Coronary artery (tissue), 2 donors: ENCODE measurements around the gene HSP90AB1.

Source experiments
- DNase-seq: peaks from one replicate; pipeline ENCODE4 v3.0.0-alpha.2; 2017; ENCODE audit warnings: low spot score
- H3K27ac ChIP-seq, 2 donors: fragments of 200-600 bp; sonication (generic); one replicate each; pipeline ENCODE4 v1.5.1; 2016 to 2019
- H3K4me3 ChIP-seq: fragments of 200-600 bp; sonication (generic); 2 replicates; pipeline ENCODE4 v1.5.1; 2016; ENCODE audit warnings: mild to moderate bottlenecking, moderate library complexity
- TF ChIP-seq, protein P1 (sequence below): fragments of 200-600 bp; sonication (generic); IDR thresholded peaks from one replicate; pipeline ENCODE4 v1.5.1; 2019; ENCODE audit warnings: antibody characterized with exemption

Gene HSP90AB1

DNA sequence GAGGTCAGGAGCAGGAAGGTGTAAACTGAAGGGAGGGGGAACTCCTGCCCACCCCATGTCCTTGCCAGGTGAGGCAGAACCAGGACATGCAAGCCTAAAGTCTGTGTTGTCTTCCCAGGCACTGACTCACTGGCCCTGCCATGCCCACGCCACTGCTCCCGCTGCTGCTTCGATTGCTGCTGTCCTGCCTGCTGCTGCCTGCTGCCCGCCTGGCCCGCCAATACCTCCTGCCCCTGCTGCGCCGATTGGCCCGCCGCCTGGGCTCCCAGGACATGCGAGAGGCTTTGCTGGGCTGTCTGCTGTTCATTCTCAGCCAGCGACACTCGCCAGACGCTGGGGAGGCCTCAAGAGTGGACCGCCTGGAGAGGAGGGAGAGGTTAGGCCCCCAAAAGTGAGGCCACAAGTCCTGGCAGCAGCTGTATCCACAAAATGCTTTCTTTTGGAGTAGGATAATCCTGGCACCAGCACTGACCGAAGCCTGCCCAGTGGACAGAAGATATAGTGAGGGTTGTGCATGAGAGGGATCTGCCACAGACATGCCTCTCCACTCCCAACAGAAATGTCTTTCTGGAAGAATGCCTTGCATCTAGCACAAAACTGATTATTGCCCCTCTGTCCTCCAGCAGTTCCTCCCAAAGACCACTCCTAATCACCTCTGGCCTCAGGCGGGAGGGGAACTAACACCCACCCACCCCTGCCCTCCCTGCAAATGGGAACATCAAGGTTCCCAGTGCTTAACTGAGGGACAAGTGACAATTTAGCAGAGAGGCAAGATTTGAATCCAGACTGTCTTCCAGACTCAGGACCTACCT, 29.4 kb upstream of the HSP90AB1 start:
- peak overlapping the region; percentile 91 to 99 for H3K27ac ChIP-seq
- TF ChIP-seq, protein P1, sequence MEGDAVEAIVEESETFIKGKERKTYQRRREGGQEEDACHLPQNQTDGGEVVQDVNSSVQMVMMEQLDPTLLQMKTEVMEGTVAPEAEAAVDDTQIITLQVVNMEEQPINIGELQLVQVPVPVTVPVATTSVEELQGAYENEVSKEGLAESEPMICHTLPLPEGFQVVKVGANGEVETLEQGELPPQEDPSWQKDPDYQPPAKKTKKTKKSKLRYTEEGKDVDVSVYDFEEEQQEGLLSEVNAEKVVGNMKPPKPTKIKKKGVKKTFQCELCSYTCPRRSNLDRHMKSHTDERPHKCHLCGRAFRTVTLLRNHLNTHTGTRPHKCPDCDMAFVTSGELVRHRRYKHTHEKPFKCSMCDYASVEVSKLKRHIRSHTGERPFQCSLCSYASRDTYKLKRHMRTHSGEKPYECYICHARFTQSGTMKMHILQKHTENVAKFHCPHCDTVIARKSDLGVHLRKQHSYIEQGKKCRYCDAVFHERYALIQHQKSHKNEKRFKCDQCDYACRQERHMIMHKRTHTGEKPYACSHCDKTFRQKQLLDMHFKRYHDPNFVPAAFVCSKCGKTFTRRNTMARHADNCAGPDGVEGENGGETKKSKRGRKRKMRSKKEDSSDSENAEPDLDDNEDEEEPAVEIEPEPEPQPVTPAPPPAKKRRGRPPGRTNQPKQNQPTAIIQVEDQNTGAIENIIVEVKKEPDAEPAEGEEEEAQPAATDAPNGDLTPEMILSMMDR: no peak
- DNase-seq: peak; percentile 91
- H3K4me3 ChIP-seq: peak overlapping the region; percentile 13

DNA sequence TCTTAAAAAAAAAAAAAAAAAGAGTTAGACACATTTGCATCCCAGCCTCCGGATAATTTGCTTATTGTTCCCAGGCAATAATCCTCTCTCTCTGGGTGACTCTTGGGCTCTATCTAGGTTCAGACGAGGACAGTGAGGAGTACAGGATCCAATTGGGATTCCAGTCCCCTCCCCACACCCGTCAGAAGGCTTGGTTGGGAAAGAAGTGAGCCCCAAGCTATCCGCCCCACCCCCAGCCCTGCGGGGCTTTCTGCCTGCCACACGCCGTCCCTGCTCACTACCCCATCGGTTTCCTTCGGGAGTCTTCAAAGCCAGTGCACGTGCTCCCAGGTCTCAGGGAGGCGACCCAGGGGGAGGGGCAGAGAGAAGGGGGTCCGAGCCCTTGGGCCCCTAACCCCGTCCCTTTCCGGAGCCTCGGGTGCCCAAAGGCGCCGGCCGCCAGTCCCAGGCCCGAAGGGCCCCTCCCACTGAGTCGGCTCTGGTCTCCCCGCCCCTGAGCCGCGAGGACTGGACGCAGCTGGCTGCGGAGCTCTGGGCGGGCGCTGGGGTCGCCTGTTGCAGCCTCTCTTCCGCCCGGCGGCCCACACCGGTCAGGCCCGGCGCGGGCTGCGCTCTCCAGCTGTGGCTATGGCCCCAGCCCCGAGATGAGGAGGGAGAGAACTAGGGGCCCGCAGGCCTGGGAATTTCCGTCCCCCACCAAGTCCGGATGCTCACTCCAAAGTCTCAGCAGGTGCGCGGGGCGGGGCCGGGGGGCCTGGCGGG, 27.7 kb upstream of the HSP90AB1 start:
- peak overlapping the region; percentile 91 to 99 for H3K27ac ChIP-seq
- DNase-seq: peak; percentile 92
- H3K4me3 ChIP-seq: peak overlapping the region; percentile 88
- TF ChIP-seq, protein P1: no peak

DNA sequence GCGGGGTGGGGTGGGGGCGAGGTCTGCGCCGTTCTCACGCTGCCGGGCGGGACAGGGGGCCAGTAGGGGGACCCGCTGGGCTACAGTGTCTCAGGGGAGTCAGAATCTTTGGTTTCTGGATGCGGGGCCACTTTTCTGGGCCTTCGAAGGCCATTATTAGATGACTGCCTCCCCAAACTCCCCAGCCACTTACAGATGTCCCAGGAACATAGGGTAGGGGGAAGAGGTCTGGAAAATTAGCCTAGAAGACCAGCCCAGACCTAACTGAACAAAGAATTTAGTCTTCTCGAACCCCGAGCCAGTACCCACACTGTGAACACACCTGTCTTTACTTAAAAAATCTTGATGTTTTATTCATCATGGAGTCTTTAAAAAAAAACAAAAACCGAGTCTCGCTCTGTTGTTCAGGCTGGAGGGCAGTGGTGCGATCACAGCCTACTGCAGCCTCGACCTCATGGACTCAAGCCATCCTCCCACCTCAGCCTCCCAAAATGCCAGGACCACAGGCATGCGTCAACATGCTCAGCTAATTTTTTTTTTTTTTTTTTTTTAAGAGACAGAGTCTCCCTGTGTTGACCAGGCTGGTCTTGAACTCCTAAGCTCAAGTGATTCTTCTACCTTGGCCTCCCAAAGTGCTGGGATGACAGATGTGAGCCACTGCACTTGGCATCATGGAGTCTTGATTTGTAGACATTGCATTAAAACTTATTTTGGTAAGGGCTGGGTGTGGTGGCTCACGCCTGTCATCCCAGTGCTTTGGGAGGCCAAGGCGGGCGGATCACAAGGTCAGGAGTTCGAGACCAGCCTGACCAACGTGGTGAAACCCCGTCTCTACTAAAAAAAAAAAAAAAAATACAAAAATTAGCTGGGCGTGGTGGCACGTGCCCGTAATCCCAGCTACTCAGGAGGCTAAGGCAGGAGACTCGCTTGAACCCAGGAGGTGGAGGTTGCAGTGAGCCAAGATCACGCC, 26.8 kb upstream of the HSP90AB1 start:
- H3K4me3 ChIP-seq: peak overlapping the region; percentile 88
- no peak for DNase-seq
- peak overlapping the region; percentile 91 to 99 for H3K27ac ChIP-seq
- TF ChIP-seq, protein P1: no peak

DNA sequence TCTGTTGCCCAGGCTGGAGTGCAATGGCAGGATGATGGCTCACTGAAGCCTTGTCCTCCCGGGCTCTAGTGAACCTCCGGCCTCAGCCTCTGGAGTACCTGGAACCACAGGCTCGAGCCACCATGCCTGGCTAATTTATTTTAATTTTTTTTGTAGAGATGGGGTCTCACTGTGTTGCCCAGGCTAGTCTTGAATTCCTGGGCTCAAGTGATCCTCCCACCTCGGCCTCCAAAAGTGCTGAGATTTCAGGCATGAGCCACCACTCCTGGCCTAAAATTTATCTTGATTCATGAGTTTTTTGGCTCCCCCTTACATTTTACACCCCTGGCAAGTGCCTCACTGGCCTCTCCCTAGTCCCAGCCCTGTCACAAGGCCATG, 26.0 kb upstream of the HSP90AB1 start:
- Histone ChIP-seq H3K4me3 (peak overlapping the region; percentile 88), H3K27ac (peak overlapping the region; percentile 91 to 99)
- TF ChIP-seq, protein P1: no peak
- DNase-seq: no peak

DNA sequence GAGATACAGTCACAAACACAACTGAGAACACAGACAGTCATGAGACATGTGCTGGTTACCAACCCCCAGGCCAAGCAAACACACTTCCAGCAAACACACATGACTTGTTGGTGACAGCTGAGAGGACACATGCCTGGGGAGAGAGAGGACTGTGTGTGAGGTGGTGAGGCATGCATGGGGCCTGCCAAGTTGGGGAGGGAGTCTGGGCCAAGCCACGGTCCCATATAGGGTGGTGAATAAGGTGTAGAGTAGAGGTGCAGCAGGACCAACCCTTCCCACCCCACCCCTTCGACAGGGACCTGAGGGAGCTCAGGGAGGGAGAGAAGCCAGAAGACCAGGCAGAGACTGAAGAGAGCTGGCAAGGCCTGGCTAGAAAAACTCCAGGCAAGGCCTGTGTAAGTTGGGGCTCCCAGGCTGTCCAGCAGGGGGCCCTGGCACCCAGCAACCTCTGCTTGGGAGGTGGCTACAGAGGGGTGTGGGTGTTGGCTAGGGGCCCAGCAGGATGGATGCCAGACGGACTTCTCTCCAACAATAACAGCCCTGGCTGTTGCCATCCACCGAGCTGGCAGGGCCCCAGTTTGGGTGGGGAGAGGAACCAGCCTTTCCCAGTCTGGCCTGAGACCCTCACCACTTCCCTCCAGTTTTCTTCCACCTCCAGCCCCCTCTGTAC, 25.5 kb upstream of the HSP90AB1 start:
- TF ChIP-seq, protein P1: peak; percentile 80
- Histone ChIP-seq H3K4me3 (peak overlapping the region; percentile 88), H3K27ac (peak overlapping the region; percentile 91 to 99)
- DNase-seq: peak; percentile 97

DNA sequence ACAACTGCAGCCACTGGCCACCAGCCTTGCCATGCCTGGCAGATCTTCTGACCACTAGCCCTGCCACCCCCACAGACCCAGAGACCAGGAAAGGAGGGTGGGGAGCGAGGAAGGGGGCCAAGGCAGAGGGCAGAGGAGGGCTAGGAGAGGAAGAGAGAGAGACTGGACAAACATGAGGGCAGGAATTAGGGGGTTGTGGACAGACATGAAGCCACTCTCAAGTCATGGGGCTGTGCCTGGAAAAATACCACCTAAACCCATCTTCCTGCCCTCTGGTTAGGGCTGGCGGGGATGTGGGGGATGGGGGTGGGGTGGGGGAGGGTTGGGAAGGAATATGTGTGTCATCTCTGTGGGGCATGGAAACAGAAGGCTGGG, 25.0 kb upstream of the HSP90AB1 start:
- TF ChIP-seq, protein P1: no peak
- Histone ChIP-seq H3K4me3 (peak overlapping the region; percentile 88), H3K27ac (peak overlapping the region; percentile 91 to 99)
- DNase-seq: no peak
